A673 (cell line): Measurements from ENCODE around the gene GHRHR. TPM values are rescaled to one million over a fixed set of nuclear protein-coding genes. Genes with fewer than 3 reads are reported as not detected.

Experiments
- Bru-seq: library from RNA; stranded (reverse); fragments of 400-500 nt; gene quantifications from one replicate; lab custom pipeline; 2021; lab: Mats Ljungman, UMichigan
- BruChase-seq, 2 experiments: library from RNA; stranded (reverse); fragments of 400-500 nt; gene quantifications; one replicate each; lab custom pipeline; 2021; lab: Mats Ljungman, UMichigan
- BruUV-seq: library from RNA; stranded (reverse); fragments of 400-500 nt; replicated peaks from 2 replicates; lab custom pipeline; 2021; lab: Mats Ljungman, UMichigan
- CTCF ChIA-PET: fragments of 300-600 bp; sonication (Branson Sonifier 250); formaldehyde crosslinking; loops from one replicate; lab custom pipeline; 2022; ENCODE audit warnings: antibody characterized with exemption; lab: Charles Lee
- POLR2A ChIA-PET: fragments of 300-600 bp; sonication (Branson Sonifier 250); formaldehyde crosslinking; loops from one replicate; lab custom pipeline; 2022; ENCODE audit warnings: antibody characterized with exemption; ENCODE audit not compliant: low non-redundant PET; lab: Charles Lee
- DNase-seq: peaks from one replicate; pipeline ENCODE4 v3.0.0-alpha.2; 2015; ENCODE audit warnings: low spot score
- H3K27ac ChIP-seq: fragments of 200-600 bp; sonication (generic); 2 replicates; pipeline ENCODE4 v1.5.1; 2016; ENCODE audit warnings: mixed run types, low read depth, mild to moderate bottlenecking, mixed read lengths, antibody characterized with exemption, low read length; ENCODE audit not compliant: poor library complexity, severe bottlenecking
- H3K27me3 ChIP-seq: fragments of 200-600 bp; sonication (generic); replicated peaks from 2 replicates; pipeline ENCODE4 v1.6.1; 2017; ENCODE audit warnings: mixed run types, low read depth, mild to moderate bottlenecking, mixed read lengths, antibody characterized with exemption, low read length; ENCODE audit not compliant: insufficient read depth, poor library complexity
- H3K36me3 ChIP-seq: fragments of 200-600 bp; sonication (generic); 2 replicates; pipeline ENCODE4 v1.6.1; 2016; ENCODE audit warnings: mixed run types, mild to moderate bottlenecking, mixed read lengths, antibody characterized with exemption, low read length; ENCODE audit not compliant: insufficient read depth, poor library complexity, severe bottlenecking
- H3K4me1 ChIP-seq: fragments of 200-600 bp; sonication (generic); 2 replicates; pipeline ENCODE4 v1.6.1; 2017; ENCODE audit warnings: mixed run types, mild to moderate bottlenecking, mixed read lengths, antibody characterized with exemption, low read length; ENCODE audit not compliant: insufficient read depth, poor library complexity, severe bottlenecking
- H3K4me3 ChIP-seq: fragments of 200-600 bp; sonication (generic); 2 replicates; pipeline ENCODE4 v1.5.1; 2016; ENCODE audit warnings: low read depth, mixed run types, mild to moderate bottlenecking, mixed read lengths, low read length; ENCODE audit not compliant: poor library complexity, severe bottlenecking
- H3K9me3 ChIP-seq: fragments of 200-600 bp; sonication (generic); 2 replicates; pipeline ENCODE4 v1.6.1; 2016; ENCODE audit warnings: mixed run types, low read depth, mild to moderate bottlenecking, mixed read lengths, antibody characterized with exemption, low read length; ENCODE audit not compliant: poor library complexity, severe bottlenecking
- EZH2 ChIP-seq: fragments of 200-600 bp; sonication (generic); IDR thresholded peaks from 2 replicates; pipeline ENCODE4 v1.6.1; 2017; ENCODE audit warnings: borderline replicate concordance, low read depth, mild to moderate bottlenecking, mixed read lengths, antibody characterized with exemption, low read length; ENCODE audit not compliant: poor library complexity, severe bottlenecking
- intact Hi-C: fragments of 100-400 bp; cut with micrococcal nuclease; formaldehyde crosslinking; loops from one replicate; pipeline ENCODE4 v1.10.0; 2022; ENCODE audit not compliant: unreplicated experiment
- long read RNA-seq: library from polyadenylated mRNA; stranded (forward); transcript quantifications from one replicate; pipeline ENCODE4 v2.0.0, GENCODE V29; 2022
- total RNA-seq: library from RNA; stranded (reverse); gene quantifications from 2 replicates; pipeline ENCODE4 v1.2.3, GENCODE V29; 2021
- TF ChIP-seq, protein P1 (sequence below): fragments of 300-800, 200-600 bp; sonication (generic); conservative IDR thresholded peaks from 2 replicates; pipeline ENCODE4 v1.5.1; 2017; ENCODE audit warnings: low read depth, mild to moderate bottlenecking, antibody characterized with exemption, low read length, moderate library complexity, mixed read lengths

GHRHR gene
- total RNA-seq (not detected in 2 replicates), Bru-seq, nascent RNA (not detected), BruChase-seq, experiment 1, labeled RNA remaining after a 2-hour chase (not detected), BruChase-seq, experiment 2, labeled RNA remaining after a 6-hour chase (percentile 1 among the genes with signal in this experiment)
- long read RNA-seq, result 0 reads

DNA sequence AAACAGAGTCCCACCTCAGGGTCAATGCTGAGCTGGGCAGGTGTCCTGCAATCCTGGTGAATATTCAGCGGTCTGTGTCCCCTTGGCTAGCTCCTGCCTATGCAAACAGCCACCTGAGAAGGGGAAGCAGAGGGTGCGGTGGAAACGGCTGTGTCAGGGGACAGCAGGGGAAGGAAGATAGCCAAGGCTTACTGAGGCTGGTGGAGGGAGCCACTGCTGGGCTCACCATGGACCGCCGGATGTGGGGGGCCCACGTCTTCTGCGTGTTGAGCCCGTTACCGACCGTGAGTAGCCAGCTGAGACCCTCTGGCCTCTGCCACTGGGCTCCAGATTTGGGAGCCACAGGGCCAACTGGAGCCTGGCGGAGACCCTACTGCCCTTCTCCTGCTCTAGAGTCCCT, at the start of gene GHRHR:
Gene GHRHR (plus strand): TSS at position 112 of the 400 bp plus-strand sequence. CDS start 116 bp downstream, at position 228.
- intact Hi-C loops, result no loop called here
- no TSS peak for BruUV-seq
- no peaks in the 10 kb centered on the region for H3K4me1 ChIP-seq
- no peak within 1 kb of the TSS for H3K4me3 ChIP-seq
- no peak for DNase-seq
- CTCF ChIA-PET, result no interaction called here
- TF ChIP-seq, protein P1, sequence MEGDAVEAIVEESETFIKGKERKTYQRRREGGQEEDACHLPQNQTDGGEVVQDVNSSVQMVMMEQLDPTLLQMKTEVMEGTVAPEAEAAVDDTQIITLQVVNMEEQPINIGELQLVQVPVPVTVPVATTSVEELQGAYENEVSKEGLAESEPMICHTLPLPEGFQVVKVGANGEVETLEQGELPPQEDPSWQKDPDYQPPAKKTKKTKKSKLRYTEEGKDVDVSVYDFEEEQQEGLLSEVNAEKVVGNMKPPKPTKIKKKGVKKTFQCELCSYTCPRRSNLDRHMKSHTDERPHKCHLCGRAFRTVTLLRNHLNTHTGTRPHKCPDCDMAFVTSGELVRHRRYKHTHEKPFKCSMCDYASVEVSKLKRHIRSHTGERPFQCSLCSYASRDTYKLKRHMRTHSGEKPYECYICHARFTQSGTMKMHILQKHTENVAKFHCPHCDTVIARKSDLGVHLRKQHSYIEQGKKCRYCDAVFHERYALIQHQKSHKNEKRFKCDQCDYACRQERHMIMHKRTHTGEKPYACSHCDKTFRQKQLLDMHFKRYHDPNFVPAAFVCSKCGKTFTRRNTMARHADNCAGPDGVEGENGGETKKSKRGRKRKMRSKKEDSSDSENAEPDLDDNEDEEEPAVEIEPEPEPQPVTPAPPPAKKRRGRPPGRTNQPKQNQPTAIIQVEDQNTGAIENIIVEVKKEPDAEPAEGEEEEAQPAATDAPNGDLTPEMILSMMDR, result no peak
- TF ChIP-seq EZH2, result no peak
- no peak within 1 kb of the TSS for H3K27ac ChIP-seq
- no peaks in the 10 kb centered on the region for H3K27me3 ChIP-seq
- H3K9me3 ChIP-seq, result no peaks in the 10 kb centered on the region
- POLR2A ChIA-PET, result no interaction called here
- no peaks in the 10 kb centered on the region for H3K36me3 ChIP-seq

DNA sequence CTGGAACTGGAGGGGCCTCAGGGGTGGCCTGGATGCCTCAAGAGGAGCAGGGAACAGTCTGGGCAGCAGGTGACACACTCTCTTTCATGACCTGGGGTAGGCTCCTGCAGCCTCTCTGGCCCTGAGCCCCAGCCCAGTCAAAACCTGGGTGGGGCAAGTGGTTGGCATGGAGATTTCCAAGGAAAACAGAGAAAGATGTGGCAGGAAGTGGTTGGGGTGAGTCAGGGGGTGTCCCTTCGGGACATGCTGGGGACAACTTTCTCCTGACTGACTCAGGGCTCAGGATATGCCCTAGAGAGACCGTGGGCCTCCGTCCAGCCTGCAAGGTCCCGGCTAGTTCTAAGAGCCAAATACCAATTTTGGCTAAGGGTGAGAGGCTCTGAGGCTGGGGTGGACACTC, 49.2 kb upstream of the GHRHR start:
- no peaks in the 10 kb centered on the region for H3K9me3 ChIP-seq
- DNase-seq, result no peak
- intact Hi-C loops, result no loop called here
- POLR2A ChIA-PET, result no interaction called here
- CTCF ChIA-PET, result no interaction called here
- no peaks in the 10 kb centered on the region for H3K36me3 ChIP-seq
- H3K4me1 ChIP-seq, result no peaks in the 10 kb centered on the region
- TF ChIP-seq EZH2, result no peak
- TF ChIP-seq, protein P1, result no peak
- no peaks in the 10 kb centered on the region for H3K27me3 ChIP-seq
- no peak overlapping the region for H3K27ac ChIP-seq
- BruUV-seq, result no TSS peak
- H3K4me3 ChIP-seq, result no peak overlapping the region

DNA sequence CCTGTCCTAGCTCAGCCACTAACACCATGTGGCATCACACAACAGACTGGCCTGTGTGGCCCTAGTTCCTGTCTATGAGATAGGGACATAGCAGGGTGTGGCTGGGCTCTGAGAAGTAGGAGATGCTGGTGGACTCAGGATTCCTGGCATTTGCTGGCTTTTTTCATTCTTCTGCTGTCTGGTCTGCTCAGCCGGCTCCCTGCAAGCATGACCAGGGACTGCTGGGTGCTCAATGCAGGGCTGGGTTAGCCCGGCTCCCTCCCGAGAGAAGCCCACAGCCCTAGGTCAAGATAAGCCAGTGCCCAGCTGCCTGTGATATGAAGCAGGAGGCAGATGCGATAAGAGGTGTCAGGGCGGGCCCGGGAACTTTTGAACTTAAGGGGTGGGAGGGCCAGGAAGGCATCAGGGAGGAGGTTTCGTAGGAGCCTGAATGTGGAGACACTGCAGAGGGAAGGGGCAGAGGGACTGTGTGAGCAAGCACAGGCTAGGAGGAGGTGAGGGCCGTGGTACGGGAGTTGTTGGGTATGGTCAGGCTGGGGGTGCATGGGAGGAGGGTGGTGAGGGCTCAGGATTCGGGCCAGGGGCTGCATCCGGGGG, 48.6 kb upstream of the GHRHR start:
- H3K27me3 ChIP-seq, result no peaks in the 10 kb centered on the region
- no peak overlapping the region for H3K4me3 ChIP-seq
- H3K9me3 ChIP-seq, result no peaks in the 10 kb centered on the region
- intact Hi-C loops, result no loop called here
- ChIA-PET POLR2A (no interaction called here), CTCF (no interaction called here)
- BruUV-seq, result no TSS peak
- no peak for DNase-seq
- H3K27ac ChIP-seq, result no peak overlapping the region
- TF ChIP-seq EZH2, result no peak
- TF ChIP-seq, protein P1, result no peak
- H3K4me1 ChIP-seq, result no peaks in the 10 kb centered on the region
- no peaks in the 10 kb centered on the region for H3K36me3 ChIP-seq
